GM19328 (cell line): ENCODE results near the gene GPR143.
"Not testable (repeated sequence)": the region's sequence is repeated elsewhere in the genome, so short reads cannot be mapped to it uniquely, and the experiment has no call there.

ENCODE experiments used
- ATAC-seq: cut with Tn5 transposase; IDR thresholded peaks from one replicate; pipeline ENCODE4 v1.9.1; 2021; ENCODE audit warnings: mild to moderate bottlenecking, moderate library complexity; ENCODE audit not compliant: unreplicated experiment

GPR143 gene

DNA sequence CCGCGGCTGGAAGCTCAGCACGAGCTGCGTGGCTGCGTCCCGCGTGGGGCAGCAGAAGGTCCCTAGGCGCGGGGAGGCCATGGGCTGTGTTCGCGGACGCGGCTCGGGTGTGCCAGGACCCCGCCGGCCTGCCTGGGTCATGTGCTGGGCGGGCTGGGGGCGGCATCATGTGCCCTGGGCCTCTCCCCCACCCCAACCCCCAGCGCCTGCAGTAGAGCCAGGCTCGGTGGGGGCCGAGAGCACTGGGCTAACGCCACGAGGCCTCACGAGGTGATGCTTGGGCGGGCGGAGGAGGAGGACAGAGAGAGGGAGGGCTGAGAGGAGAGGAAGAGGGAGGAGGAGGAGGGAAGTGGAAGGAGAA lies at the start of gene GPR143:
TSS of gene GPR143 (minus strand) at position 111 of the 361 bp plus-strand sequence. CDS start at position 81, 30 bp downstream.
- ATAC-seq, result no peak

DNA sequence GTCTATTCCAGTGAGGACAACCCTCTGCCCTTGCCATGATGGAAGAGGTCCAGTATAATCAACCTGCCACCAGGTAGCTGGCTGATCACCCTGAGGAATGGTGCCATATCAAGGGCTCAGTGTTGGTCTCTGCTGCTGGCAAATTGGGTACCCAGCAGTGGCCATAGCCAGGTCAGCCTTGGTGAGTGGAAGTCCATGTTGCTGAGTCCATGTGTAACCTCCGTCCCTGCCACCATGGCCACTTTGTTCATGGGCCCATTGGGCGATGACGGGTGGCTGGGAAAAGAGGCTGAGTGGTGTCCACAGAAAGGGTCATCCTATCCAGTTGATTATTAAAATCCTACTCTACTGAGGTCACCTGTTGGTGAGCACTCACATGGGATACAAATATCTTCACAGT lies 45.4 kb upstream of the GPR143 start:
- not testable (repeated sequence) for ATAC-seq

DNA sequence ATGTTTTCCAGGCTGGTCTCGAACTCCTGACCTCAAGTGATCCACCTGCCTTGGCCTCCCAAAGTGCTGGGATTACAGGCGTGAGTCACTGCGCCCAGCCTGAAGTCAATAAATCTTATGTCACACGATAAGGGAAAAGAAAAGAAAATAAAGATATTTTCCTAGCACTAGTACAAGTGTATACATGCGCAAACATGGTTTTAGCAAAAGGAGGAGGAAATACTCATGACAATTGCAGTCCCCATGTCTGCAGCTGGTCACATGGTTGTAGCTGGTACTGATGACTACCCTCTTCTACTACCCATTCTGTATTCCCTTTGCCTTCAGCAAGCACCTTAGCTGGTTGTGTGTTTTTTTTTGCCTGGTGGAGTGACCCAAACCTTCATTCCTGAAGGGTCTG lies 44.2 kb upstream of the GPR143 start:
- not testable (repeated sequence) for ATAC-seq

DNA sequence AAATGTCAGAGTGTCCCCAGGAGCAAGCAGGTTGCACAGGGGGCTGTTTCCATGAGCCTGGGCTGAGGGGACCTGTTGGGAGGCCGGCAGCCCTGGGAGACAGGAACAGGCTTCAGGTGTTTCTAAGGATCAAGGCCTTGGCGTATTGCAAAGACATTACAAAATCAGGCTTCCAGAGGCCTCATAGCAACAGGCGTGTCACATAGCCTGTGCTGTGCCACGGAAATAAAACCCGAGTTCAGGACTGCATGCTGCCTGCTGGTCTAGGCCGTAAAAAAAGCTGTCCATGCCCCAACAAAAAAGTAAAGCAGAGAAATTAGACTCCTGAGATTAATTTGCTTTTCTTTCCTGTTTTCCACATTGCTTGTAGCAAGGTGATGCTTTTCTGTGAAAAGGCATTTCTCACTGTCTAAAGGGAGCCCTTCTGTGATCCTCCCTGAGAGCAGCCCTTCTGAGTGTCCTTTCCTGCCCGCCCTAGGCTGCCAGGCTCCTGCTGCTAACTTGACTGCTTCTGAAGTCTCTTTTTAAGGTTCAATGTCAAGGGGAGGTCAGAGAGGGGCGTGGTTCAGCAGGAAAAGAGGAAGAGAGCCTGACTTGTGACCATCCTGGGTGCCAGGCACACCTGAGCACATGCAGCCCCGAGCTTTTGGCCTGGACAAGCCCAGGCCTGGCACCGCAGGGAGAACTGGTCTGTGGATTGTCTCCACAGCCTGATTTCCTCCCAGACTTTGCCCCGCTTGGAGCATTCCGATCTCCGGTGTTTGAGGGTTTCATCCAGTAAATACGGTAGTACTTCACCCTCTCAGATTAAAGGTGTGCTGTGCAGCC lies 41.9 kb upstream of the GPR143 start:
- ATAC-seq, result no peak

DNA sequence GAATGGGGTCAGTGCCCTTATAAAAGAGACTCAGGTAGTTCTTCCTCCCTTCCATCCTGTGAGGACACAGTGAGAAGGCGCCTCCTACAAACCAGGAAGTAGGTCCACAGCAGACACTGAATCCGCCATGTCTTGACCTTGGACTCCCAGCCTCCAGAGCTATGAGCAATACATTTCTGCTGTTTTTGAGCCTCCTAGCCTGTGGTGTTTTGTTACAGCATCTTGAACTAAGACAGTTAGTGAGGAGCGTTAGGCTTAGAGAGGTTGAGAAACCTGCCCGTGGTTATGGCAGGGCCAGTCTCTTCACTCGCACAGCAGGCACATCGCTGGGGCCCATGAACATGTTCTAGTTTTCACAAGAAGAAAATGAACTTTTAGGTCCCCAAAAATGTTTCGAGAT lies 40.3 kb upstream of the GPR143 start:
- ATAC-seq, result no peak

DNA sequence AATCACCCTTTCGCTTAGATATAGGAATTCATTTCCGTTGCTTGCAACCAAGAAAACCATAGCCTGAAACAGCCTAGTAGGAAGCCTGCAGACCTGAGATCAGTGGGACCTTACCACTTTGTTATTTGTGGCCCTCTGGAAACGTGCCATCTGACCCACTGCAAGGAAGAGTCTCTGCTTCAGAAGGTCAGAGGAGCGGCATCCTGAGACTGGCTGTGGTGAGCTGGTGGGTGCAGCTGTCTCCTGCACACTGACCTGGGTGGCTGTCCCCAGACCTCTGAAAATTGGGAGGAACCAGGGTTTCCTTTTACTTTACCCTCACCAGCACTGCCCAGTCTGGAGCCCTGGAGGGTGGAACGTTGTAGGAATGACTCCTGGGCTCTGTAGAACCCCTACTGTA lies 38.8 kb upstream of the GPR143 start:
- no peak for ATAC-seq

DNA sequence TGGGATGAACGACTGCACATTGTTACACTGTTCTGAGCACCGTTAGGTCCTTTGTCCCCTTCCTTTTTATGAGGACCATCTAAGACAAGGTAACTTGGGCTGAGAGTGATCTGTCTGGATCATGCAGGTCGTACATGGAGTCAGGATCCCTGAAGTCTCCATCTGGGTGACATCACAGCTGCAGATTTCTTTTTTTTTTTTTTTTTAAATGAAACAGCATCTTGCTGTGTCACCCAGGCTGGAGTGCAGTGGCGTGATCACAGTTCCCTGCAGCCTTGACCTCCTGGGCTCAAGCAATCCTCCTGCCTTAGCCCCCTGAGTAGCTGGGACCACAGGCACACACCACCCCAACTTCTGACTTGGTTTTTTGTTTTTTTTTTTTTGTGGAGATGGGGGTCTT lies 37.1 kb upstream of the GPR143 start:
- ATAC-seq, result no peak

DNA sequence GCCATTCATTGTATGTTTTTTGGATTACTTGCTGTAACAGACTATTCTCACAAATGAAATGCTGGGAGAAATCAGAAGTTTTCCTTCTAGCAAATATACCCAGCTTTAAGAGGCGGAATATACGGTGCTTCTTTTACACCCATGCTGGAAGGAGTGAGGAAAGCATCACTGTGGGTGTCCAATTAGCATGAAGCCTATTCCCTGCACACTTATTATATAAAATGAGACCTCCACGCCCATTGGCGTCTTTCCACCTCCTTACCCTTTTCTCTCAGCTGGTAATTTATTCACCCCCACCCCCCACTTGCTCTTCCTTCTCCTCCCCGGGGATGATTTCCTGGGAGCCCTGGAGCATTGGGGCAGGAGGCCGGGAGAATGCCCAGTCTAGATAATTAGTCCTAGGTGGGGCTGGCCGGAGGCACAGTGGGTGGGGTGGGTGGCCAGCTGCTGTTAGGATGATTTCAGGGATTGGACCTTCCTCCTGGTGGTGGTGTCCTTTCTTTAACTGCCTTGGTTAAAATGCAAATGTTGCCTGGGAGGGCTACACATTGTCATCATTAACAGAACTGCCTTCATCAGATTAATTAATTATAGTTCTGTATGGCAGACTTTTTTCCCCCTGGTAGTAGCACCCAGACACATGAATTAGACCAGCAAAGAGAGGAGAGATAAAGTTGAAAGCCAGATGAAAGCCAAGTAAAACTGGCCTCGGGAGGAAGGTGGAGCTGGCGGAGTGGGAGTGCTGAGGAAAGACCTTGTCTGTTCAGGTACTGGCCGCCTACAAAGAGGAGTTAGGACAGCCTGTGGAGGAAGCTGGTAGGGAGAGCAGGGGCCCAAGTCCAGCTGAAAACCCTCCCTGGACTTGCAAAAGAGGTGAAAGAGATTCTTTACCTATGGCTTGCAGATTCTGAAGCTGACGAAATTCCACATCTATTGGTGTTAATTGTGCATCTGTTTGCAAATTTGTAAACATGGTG lies 32.0 kb upstream of the GPR143 start:
- no peak for ATAC-seq

DNA sequence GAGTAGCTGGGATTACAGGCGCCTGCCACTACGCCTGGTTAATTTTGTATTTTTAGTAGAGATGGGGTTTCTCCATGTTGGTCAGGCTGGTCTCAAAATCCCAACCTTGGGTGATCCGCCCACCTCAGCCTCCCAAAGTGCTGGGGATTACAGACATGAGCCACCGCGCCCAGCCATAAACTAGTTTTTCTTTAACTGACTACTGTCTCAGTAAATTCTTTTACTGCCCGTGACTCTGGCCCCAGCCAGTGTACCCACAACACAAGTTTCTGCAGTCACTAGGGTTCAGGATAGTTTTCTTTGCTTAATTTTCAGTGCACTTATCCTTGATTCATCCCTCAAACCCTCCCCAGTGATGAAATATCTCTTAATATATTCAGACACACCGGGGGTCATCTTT lies 28.8 kb upstream of the GPR143 start:
- ATAC-seq, result no peak

DNA sequence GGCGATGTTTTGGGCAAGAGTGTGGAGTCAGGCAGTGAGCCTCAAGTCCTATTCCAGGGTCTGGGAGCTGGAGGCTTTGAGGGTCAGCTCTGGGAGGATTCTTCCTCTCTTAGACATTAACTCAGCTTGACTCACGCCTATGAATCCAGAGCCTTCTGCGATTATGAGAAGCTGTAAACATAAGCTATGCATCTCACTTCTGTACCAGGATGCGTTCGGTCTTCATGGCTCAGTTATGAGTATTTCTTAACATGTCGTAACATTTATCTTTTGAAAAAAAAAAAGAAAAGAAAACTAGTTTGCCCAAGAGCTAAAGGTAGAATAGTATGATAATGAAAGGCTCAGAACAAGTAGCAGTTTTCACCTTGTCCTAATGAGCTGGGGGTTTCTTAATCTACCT lies 25.2 kb upstream of the GPR143 start:
- ATAC-seq, result no peak

DNA sequence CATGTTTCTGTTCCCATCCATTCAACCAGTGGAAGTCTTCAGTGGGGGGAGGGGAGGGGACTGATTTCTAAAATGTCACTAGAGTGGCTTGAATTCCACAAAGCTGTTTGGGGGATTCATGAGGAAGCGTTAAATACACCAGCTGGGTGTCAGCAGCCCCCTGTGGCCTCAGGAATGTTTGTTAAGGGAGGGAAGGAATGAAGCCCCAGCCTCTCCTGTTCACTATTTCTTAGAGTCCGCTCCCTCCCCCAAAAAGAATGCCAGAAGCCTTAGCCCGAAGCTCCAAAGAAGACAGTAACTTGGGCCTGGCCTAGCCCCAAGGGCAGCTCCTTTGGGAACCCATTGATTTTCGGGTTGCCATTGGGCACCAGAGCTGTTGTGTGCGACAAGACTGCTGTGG lies 23.9 kb upstream of the GPR143 start:
- no peak for ATAC-seq

DNA sequence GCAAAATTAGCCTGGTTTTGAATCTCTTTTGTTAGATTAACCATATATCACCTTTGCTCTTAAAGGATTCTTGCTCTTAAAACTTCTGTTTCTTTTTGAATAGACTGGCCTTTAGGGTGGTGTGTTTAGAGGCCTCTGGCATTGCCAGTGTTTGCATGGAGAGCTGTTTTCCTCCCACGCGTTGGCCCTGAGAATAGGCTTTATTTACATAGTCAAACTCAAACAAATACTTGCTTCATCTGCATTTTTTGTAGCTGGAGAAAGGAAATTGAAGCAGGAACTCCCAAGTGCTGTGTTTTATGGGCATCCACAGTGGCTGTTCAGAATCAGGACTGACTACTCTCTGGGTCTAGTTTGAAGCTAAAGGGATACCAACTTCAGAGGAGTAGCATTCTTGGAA lies 23.3 kb upstream of the GPR143 start:
- no peak for ATAC-seq

DNA sequence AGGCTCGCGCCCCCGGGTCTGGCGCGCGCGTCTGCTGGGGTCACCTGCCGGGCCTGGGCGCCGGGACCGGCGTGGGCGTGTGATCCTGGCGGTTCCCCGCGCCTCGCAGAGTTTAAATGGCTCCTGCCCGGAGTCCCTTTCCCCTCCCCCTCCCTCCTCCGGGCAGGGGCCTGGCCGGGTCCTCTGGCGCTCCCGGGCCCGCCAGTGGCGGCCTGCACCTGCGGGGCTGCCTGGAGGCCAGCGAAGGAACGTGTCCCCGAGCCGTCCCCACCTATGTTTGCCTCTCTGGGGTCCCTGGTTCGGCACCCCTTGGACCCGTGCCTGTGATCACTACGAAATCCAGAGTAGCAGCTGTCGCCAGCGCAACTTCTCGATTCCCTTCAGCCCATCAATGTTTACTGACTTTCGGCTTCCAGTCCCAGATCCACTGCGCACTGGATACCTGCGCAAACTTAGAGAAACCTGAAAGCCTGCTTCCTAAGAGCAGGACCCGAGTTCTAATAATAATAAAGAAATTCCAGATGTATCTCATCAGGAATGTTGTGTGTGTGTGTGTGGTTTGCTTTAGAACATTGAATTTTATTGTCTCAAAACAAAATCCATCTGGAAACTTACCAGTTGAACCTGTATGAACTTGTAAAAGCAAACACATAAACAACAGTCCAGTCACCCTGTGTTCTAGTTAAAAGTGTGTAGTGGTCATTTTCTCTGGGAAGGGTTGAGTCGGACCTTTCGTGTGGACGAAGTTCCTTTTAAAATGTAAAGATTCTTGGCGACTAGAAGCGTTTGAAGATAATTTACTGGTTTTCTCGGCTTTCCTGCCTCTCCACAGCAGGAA lies 21.4 kb upstream of the GPR143 start:
- ATAC-seq, result no peak

DNA sequence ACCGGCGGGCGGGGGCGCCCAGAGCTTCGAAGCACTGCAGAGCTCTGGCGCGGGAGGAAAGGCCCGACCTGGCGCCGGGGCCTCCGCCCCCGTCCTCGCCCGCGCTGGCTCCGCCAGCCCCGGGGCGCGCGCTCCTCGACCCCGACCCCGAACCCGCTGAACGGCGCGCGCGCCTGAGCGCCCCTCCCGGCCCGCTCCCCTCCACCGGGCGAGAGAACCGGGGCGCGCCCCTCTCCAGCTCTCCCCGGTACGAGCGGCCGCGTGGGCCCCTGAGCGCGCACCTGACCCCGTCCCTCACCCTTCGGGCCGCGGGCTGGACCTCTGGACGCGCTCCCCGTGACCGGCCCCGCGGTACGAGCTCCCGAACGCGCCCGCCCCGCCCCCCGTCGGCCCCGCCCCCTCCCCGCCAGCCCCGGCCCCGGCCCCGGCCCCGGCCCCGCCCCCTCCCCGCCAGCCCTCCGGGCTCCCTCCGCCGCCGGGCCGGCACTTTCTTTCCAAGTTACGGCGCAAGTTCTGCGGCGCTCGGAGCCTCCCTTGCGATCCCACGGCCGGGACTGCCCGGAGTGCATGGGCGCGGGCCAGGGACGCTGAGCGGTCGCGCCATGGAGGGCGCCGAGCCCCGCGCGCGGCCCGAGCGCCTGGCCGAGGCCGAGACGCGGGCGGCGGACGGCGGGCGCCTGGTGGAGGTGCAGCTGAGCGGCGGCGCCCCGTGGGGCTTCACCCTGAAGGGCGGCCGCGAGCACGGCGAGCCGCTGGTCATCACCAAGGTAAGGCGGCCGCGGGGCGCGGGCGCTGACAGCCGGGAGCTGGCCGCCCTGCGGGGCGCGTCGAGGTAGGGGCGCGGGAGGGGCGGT lies 20.5 kb upstream of the GPR143 start, which contains the start of gene SHROOM2:
TSS of gene SHROOM2 (plus strand) at position 486 of the 854 bp plus-strand sequence. CDS start at position 603, 117 bp downstream.
- ATAC-seq, result no peak

DNA sequence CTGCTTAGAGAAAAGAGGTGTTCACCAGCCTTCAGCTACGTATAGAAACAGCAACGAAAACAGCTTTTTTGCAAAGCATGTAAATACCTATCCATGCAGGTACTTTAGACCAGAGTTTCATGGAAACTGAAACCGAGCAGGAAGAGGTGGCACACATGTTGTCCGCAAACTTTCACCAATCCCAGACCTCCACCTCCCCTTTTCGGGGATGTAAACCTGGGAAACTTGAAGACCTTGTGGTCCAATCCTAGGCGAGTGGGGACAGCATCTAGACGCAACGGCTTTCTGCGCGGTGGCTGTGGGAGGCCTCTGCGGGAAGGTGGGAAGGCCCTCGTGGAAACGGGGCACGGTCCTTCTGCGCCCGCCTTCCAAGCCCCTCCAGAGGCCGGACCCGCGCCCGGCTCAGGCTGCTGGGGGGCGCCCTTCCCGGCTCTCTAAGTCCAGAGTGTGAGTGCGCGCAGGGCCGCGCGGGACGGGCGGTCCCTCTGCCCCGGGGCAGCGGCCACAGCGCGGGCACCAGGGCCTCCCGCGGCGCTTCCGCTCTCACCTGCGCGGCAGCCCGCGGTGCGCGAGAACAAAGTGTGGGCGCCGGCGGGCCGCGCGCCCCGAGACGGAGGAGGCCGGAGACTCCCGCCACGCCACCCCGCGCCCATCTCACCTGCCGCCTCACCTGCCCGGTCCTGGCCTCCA lies 19.8 kb upstream of the GPR143 start:
- no peak for ATAC-seq

DNA sequence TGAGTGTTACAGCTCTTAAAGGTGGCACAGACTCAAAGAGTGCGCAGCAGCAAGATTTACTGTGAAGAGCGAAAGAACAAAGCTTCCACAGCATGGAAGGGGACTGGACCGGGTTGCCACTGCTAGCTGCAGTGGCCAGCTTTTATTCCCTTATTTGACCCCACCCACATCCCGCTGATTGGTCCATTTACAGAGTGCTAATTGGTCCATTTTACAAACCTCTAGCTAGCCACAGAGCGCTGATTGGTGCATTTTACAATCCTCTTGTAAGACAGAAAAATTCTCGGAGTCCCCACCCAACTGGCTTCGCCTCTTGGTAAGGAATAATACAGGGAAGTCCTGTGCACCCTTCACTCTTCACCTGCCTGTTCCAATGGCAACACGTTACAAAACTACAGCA lies 18.7 kb upstream of the GPR143 start:
- no peak for ATAC-seq

DNA sequence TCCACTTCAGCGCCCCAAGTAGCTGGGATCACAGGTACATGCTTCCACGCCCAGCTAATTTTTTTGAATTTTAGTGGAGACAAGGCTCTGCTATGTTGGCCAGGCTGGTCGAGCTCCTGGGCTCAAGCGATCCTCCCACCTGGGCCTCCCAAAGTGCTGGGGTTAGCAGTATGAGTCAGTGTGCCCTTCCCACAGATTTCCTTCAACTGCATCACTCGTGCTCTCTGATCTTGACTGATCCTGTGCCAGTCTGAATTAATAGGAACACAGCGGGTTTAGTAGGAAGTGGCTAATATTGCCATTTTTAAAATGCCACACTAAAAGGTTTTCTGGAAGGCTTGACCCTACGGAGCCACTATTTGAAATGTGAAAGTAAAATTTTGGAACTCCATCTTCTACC lies 16.3 kb upstream of the GPR143 start:
- ATAC-seq, result no peak

DNA sequence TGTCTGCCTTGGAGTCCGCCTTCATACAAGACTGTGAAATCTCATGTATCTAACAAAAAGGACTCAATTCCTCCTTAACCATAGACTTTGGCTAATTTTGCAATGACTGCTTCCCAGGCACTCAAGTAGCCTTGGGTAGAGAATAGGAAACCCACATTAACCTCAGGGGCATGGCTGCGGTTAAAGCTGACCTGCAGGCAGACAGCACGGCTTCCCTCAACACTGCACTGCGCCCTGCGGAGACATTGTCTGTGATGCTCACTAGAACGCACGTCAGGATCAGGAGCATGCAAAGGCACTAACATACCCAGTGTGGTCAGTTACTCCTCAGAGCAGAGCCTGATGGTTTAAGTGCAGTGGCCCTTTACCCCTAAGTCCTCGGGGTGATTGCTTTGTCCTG lies 10.3 kb upstream of the GPR143 start:
- ATAC-seq, result no peak

DNA sequence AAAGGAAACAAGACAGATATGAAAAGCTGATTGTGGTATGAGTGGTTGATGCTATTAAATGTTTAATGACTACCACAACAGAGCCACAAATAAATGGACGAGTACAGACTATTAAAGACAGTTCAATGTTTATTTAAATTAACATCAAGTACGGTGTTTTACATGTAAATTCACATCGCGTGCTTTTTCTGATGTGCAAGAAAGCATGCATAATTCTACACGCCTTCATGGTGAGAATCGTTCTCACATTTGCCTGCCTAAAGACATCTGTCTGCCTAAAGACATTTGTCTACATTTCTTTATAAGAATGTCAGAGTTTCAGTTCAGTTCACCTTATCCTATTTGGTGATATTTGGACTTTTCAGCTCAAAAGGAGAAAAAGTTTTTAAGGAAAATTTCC lies 7.3 kb upstream of the GPR143 start:
- ATAC-seq, result no peak
